IMR-90 (cell line): Measurements from ENCODE around the gene KIF22. TPM values are rescaled to one million over a fixed set of nuclear protein-coding genes. Genes with fewer than 3 reads are reported as not detected.

ENCODE experiments used
- ATAC-seq: fragments of 200-7000 bp; cut with Tn5 transposase; 2 replicates; pipeline ENCODE4 v1.9.1; 2020; ENCODE audit warnings: low read depth, mild to moderate bottlenecking, moderate library complexity
- BruUV-seq: library from RNA; stranded (reverse); fragments of 400-500 nt; replicated peaks from 2 replicates; lab custom pipeline; 2021; lab: Mats Ljungman, UMichigan
- CTCF ChIA-PET: fragments of 300-600 bp; formaldehyde crosslinking; extraction: SDS; loops from one replicate; lab custom pipeline; 2021; ENCODE audit warnings: antibody characterized with exemption; lab: Yijun Ruan, JAX
- POLR2A ChIA-PET: fragments of 300-600 bp; sonication (Branson Sonifier 250); formaldehyde crosslinking; loops from one replicate; lab custom pipeline; 2022; ENCODE audit warnings: antibody characterized with exemption; ENCODE audit not compliant: unreplicated experiment; lab: Charles Lee
- DNase-seq: peaks from one replicate; pipeline ENCODE4 v3.0.0; 2013
- H2AFZ ChIP-seq: replicated peaks from 2 replicates; pipeline ENCODE3; 2013; ENCODE audit warnings: low read length, mild to moderate bottlenecking; ENCODE audit not compliant: poor library complexity
- H2AK5ac ChIP-seq: 2 replicates; pipeline ENCODE4 v1.6.1; 2013; ENCODE audit warnings: low read depth, low read length, inconsistent platforms
- H2AK9ac ChIP-seq: replicated peaks from 2 replicates; pipeline ENCODE3; 2013; ENCODE audit warnings: mild to moderate bottlenecking, low read depth, low read length, moderate library complexity; ENCODE audit not compliant: poor library complexity
- H2BK120ac ChIP-seq: 2 replicates; pipeline ENCODE4 v1.6.1; 2013; ENCODE audit warnings: low read depth, low read length, inconsistent platforms
- H2BK15ac ChIP-seq: 3 replicates; pipeline ENCODE4 v1.6.1; 2013; ENCODE audit warnings: low read depth, low read length, inconsistent platforms
- H2BK20ac ChIP-seq: 2 replicates; pipeline ENCODE4 v1.6.1; 2013; ENCODE audit warnings: low read depth, mild to moderate bottlenecking, inconsistent platforms, low read length, moderate library complexity
- H2BK5ac ChIP-seq: 2 replicates; pipeline ENCODE4 v1.6.1; 2013; ENCODE audit warnings: mild to moderate bottlenecking, low read depth, low read length, inconsistent platforms; ENCODE audit not compliant: poor library complexity, severe bottlenecking
- H3K14ac ChIP-seq: replicated peaks from 2 replicates; pipeline ENCODE4 v1.6.1; 2013; ENCODE audit warnings: low read depth, low read length, inconsistent platforms
- H3K18ac ChIP-seq: 2 replicates; pipeline ENCODE4 v1.6.1; 2013; ENCODE audit warnings: low read depth, low read length, control low read depth
- H3K23ac ChIP-seq: 2 replicates; pipeline ENCODE4 v1.6.1; 2013; ENCODE audit warnings: low read depth, low read length, inconsistent platforms
- H3K27ac ChIP-seq: 2 replicates; pipeline ENCODE4 v1.5.1; 2013; ENCODE audit warnings: mild to moderate bottlenecking, control low read depth, low read length; ENCODE audit not compliant: insufficient read depth
- H3K27me3 ChIP-seq: 2 replicates; pipeline ENCODE4 v1.6.1; 2013; ENCODE audit warnings: low read length; ENCODE audit not compliant: control insufficient read depth, insufficient read depth
- H3K36me3 ChIP-seq: 2 replicates; pipeline ENCODE4 v1.6.1; 2013; ENCODE audit warnings: low read length, mixed read lengths; ENCODE audit not compliant: control insufficient read depth, insufficient read depth
- H3K4ac ChIP-seq: 2 replicates; pipeline ENCODE4 v1.6.1; 2013; ENCODE audit warnings: low read depth, low read length, inconsistent platforms
- H3K4me1 ChIP-seq: 2 replicates; pipeline ENCODE4 v1.6.1; 2013; ENCODE audit warnings: low read length, mixed read lengths; ENCODE audit not compliant: control insufficient read depth, insufficient read depth
- H3K4me2 ChIP-seq: 2 replicates; pipeline ENCODE4 v1.6.1; 2013; ENCODE audit warnings: low read depth, mild to moderate bottlenecking, control low read depth, low read length, moderate library complexity
- H3K4me3 ChIP-seq: 2 replicates; pipeline ENCODE4 v1.5.1; 2013; ENCODE audit warnings: low read depth, mild to moderate bottlenecking, control low read depth, low read length, moderate library complexity; ENCODE audit not compliant: insufficient read depth
- H3K56ac ChIP-seq: 2 replicates; pipeline ENCODE4 v1.6.1; 2013; ENCODE audit warnings: low read length, inconsistent platforms; ENCODE audit not compliant: insufficient read depth; ENCODE audit errors: extremely low read depth
- H3K79me1 ChIP-seq, 2 experiments: 2 replicates each; pipeline ENCODE4 v1.6.1; 2013; ENCODE audit warnings: low read length in 2 of 2, inconsistent platforms in 1 of 2, low read depth in 1 of 2
- H3K9ac ChIP-seq: 2 replicates; pipeline ENCODE4 v1.6.1; 2013; ENCODE audit warnings: low read depth, low read length, control low read depth
- H3K9me1 ChIP-seq: 2 replicates; pipeline ENCODE4 v1.6.1; 2013; ENCODE audit warnings: low read length, inconsistent platforms; ENCODE audit not compliant: insufficient read depth
- H3K9me3 ChIP-seq: 2 replicates; pipeline ENCODE4 v1.6.1; 2013; ENCODE audit warnings: low read length; ENCODE audit not compliant: control insufficient read depth, insufficient read depth
- H4K20me1 ChIP-seq: 2 replicates; pipeline ENCODE4 v1.6.1; 2013; ENCODE audit warnings: low read length, inconsistent platforms; ENCODE audit not compliant: insufficient read depth
- H4K5ac ChIP-seq: 2 replicates; pipeline ENCODE4 v1.6.1; 2013; ENCODE audit warnings: mild to moderate bottlenecking, low read depth, low read length, control low read depth
- H4K8ac ChIP-seq, 2 experiments: 2 replicates each; pipeline ENCODE4 v1.6.1; 2013; ENCODE audit warnings: low read depth in 2 of 2, low read length in 2 of 2, control low read depth in 1 of 2, inconsistent platforms in 1 of 2
- H4K91ac ChIP-seq: 2 replicates; pipeline ENCODE4 v1.6.1; 2013; ENCODE audit warnings: low read depth, low read length, inconsistent platforms; ENCODE audit not compliant: insufficient read depth
- CHD1 ChIP-seq: IDR thresholded peaks from 2 replicates; pipeline ENCODE4 v1.6.1; 2012; ENCODE audit warnings: low read depth, low read length, improper control_type of control experiment
- MXI1 ChIP-seq: IDR thresholded peaks from 2 replicates; pipeline ENCODE4 v1.6.1; 2012; ENCODE audit warnings: low read depth, mild to moderate bottlenecking, low read length, moderate library complexity, borderline replicate concordance
- WGBS, 2 experiments: methylation state at CpG; one replicate each; pipeline versions ENCODE4 v1.1.5 to v1.1.7; 2013; ENCODE audit warnings: missing lambda C conversion rate in 2 of 2; ENCODE audit not compliant: insufficient read length in 1 of 2; ENCODE audit errors: extremely low coverage in 2 of 2; 5-methylcytosine and 5-hydroxymethylcytosine counted together
- dilution Hi-C: fragments of 300-500 bp; cut with HindIII; formaldehyde crosslinking; loops from one replicate; pipeline ENCODE4 v1.14.3; 2018; ENCODE audit warnings: low sequenced_read_pairs; ENCODE audit not compliant: unreplicated experiment
- in situ Hi-C: fragments of 300-500 bp; cut with MboI; formaldehyde crosslinking; loops from 3 replicates; pipeline ENCODE4 v1.14.3; 2019; ENCODE audit warnings: low sequenced_read_pairs, inconsistent platforms, mixed read lengths
- intact Hi-C: fragments of 100-400 bp; cut with micrococcal nuclease; formaldehyde crosslinking; loops from 2 replicates; pipeline ENCODE4 v1.10.0; 2022
- polyA plus RNA-seq, 3 experiments: library from polyadenylated mRNA; depleted of rRNA; stranded (reverse); fragments of >200 nt; gene quantifications; 2 replicates each; pipeline ENCODE4 v1.2.3, GENCODE V29; 2012; ENCODE audit warnings: low replicate concordance in 1 of 3
- total RNA-seq: library from RNA; depleted of rRNA; stranded (reverse); fragments of >200 nt; gene quantifications from 2 replicates; pipeline ENCODE4 v1.2.3, GENCODE V29; 2012

KIF22 gene
- total and polyA plus RNA-seq, 2 of the 4 experiments (the other 2 are of a cell fraction): 43.0 to 65.1 TPM

DNA sequence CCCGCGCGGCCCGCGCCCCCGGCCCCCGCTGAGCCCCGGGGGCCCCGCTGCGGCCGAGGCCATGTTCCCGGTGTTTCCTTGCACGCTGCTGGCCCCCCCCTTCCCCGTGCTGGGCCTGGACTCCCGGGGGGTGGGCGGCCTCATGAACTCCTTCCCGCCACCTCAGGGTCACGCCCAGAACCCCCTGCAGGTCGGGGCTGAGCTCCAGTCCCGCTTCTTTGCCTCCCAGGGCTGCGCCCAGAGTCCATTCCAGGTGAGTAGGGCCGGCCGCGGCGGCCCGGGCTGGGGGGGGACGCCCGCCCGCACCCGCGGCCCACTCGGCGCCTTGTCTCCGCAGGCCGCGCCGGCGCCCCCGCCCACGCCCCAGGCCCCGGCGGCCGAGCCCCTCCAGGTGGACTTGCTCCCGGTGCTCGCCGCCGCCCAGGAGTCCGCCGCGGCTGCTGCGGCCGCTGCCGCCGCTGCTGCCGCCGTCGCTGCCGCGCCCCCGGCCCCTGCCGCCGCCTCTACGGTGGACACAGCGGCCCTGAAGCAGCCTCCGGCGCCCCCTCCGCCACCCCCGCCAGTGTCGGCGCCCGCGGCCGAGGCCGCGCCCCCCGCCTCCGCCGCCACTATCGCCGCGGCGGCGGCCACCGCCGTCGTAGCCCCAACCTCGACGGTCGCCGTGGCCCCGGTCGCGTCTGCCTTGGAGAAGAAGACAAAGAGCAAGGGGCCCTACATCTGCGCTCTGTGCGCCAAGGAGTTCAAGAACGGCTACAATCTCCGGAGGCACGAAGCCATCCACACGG lies 16.3 kb downstream of the KIF22 start:
- H4K91ac ChIP-seq: peak overlapping the region; percentile 86
- ChIA-PET POLR2A (interaction anchor here (1.1 kb wide), 1 partner anchor 9 kb away, joined by 5 read pairs; no protein-coding TSS in a partner anchor), CTCF (interaction anchor here (1.1 to 2.4 kb wide), 2 partner anchors 9 to 42 kb away, joined by 4 to 10 read pairs; partner anchors contain the start of gene PAGR1)
- H4K8ac ChIP-seq: peak overlapping the region; percentile 2 to 82; a peak in 2 of 4 replicates
- peaks cover 4 to 35% of the 10 kb centered on the region in 2 experiments; a peak in 3 of 4 replicates for H3K79me1 ChIP-seq
- peak overlapping the region; percentile 95 for H3K27ac ChIP-seq
- peaks cover 20% of the 10 kb centered on the region for H3K4me1 ChIP-seq
- peak overlapping the region; percentile 45; the same call in 1 of the 2 replicates for H4K5ac ChIP-seq
- H2BK15ac ChIP-seq: no peak overlapping the region
- 0% methylated on average over 66 of the region's 99 CpGs; no CpG with 5 or more reads in 1 of the 2 experiments for WGBS, 2 experiments
- H3K9me3 ChIP-seq: no peaks in the 10 kb centered on the region
- H2BK20ac ChIP-seq: no peak overlapping the region
- peak overlapping the region; percentile 79 for H2AFZ ChIP-seq
- peaks cover 17% of the 10 kb centered on the region for H3K36me3 ChIP-seq
- no peak for ATAC-seq
- BruUV-seq: no TSS peak
- peak overlapping the region; percentile 59; the same call in 1 of the 2 replicates for H3K14ac ChIP-seq
- DNase-seq: no peak
- H3K4me2 ChIP-seq: peak overlapping the region; percentile 71
- H3K9ac ChIP-seq: peak overlapping the region; percentile 86
- peak overlapping the region; percentile 89 for H2AK5ac ChIP-seq
- H3K9me1 ChIP-seq: 0 out of 2 replicates have a peak, but pooled peaks cover 3% of the 10 kb centered on the region
- in situ Hi-C loops: no loop called here
- peak overlapping the region; percentile 27; the same call in 1 of the 2 replicates for H3K18ac ChIP-seq
- H3K56ac ChIP-seq: peak overlapping the region; percentile 73; the same call in 1 of the 2 replicates
- peak overlapping the region; percentile 48 for H2BK120ac ChIP-seq
- peak overlapping the region; percentile 91 for H3K4ac ChIP-seq
- H2AK9ac ChIP-seq: peak overlapping the region; percentile 95
- no peak for TF ChIP-seq MXI1
- TF ChIP-seq CHD1: no peak
- intact Hi-C loops: loop anchor here (1.0 kb wide), 1 partner anchor 41 kb away; no protein-coding TSS in a partner anchor
- H3K4me3 ChIP-seq: peak overlapping the region; percentile 62
- dilution Hi-C loops: no loop called here
- peak overlapping the region; percentile 88 for H2BK5ac ChIP-seq
- H3K27me3 ChIP-seq: no peaks in the 10 kb centered on the region
- peaks cover 30% of the 10 kb centered on the region for H4K20me1 ChIP-seq
- peak overlapping the region; percentile 96; the same call in 1 of the 2 replicates for H3K23ac ChIP-seq
